ENCODE measurements around the gene SLC15A1. TPM values are rescaled to one million over a fixed set of nuclear protein-coding genes. Genes with fewer than 3 reads are reported as not detected.

Gene SLC15A1
- polyA plus RNA-seq, 1 donor from 2014 or later = not detected

GRCh38 chr13:98781905-98782304, 29.4 kb upstream of the SLC15A1 start:
- Histone ChIP-seq H3F3A (ENCODE audit: insufficient read depth, low read length, poor library complexity, severe bottlenecking) (no peaks in the 10 kb centered on the region), H3K9me3 (ENCODE audit: low read length) (no peaks in the 10 kb centered on the region), H3K79me2 (replicated peaks; ENCODE audit: insufficient read depth, low read length) (no peaks in the 10 kb centered on the region), H3K36me3 (ENCODE audit: insufficient read depth, low read length) (no peaks in the 10 kb centered on the region), H3K4me3 (ENCODE audit: low read length) (no peak overlapping the region), H3K27me3 (ENCODE audit: insufficient read depth, low read depth, low read length) (no peaks in the 10 kb centered on the region), H4K20me1 (ENCODE audit: insufficient read depth) (no peaks in the 10 kb centered on the region), H3K9ac (ENCODE audit: low read length) (no peak overlapping the region), H3K4me2 (ENCODE audit: low read length) (no peak overlapping the region), H2AFZ (ENCODE audit: low read depth, low read length) (no peak overlapping the region), H3K27ac (ENCODE audit: low read length) (no peak overlapping the region), H3K9me2 (ENCODE audit: insufficient read depth, low read length) (no peaks in the 10 kb centered on the region)
- TF ChIP-seq POLR2AphosphoS5 (IDR thresholded peaks at IDR 0.05) = no peak
- TF ChIP-seq EP300 (conservative IDR thresholded peaks at IDR 0.05; ENCODE audit: poor library complexity, severe bottlenecking) = no peak

- Histone ChIP-seq H2AFZ (ENCODE audit: low read depth, low read length) (no peak overlapping the region), H3K27ac (ENCODE audit: low read length) (no peak overlapping the region), H3K27me3 (ENCODE audit: insufficient read depth, low read depth, low read length) (no peaks in the 10 kb centered on the region), H3K36me3 (ENCODE audit: insufficient read depth, low read length) (no peaks in the 10 kb centered on the region), H3K9me2 (ENCODE audit: insufficient read depth, low read length) (no peaks in the 10 kb centered on the region), H4K20me1 (ENCODE audit: insufficient read depth) (no peaks in the 10 kb centered on the region), H3K9ac (ENCODE audit: low read length) (no peak overlapping the region), H3K79me2 (replicated peaks; ENCODE audit: insufficient read depth, low read length) (no peaks in the 10 kb centered on the region), H3K4me3 (ENCODE audit: low read length) (no peak overlapping the region), H3K9me3 (ENCODE audit: low read length) (no peaks in the 10 kb centered on the region), H3F3A (ENCODE audit: insufficient read depth, low read length, poor library complexity, severe bottlenecking) (no peaks in the 10 kb centered on the region), H3K4me2 (ENCODE audit: low read length) (no peak overlapping the region)
- TF ChIP-seq EP300 (conservative IDR thresholded peaks at IDR 0.05; ENCODE audit: poor library complexity, severe bottlenecking) (no peak), POLR2AphosphoS5 (IDR thresholded peaks at IDR 0.05) (no peak), RAD21 (conservative IDR thresholded peaks at IDR 0.05) (no peak), TAF1 (IDR thresholded peaks at IDR 0.05; ENCODE audit: low read depth) (no peak), MXI1 (conservative IDR thresholded peaks at IDR 0.05; ENCODE audit: poor library complexity, severe bottlenecking) (no peak)
Measured at GRCh38 chr13:98781470-98781869, 29.0 kb upstream of the SLC15A1 start.

- H3K27ac ChIP-seq (ENCODE audit: low read length) = no peak overlapping the region
- H3K36me3 ChIP-seq (ENCODE audit: insufficient read depth, low read length) = no peaks in the 10 kb centered on the region
- H3K27me3 ChIP-seq (ENCODE audit: insufficient read depth, low read depth, low read length) = no peaks in the 10 kb centered on the region
- H3K9ac ChIP-seq (ENCODE audit: low read length) = no peak overlapping the region
- H3K9me2 ChIP-seq (ENCODE audit: insufficient read depth, low read length) = no peaks in the 10 kb centered on the region
- H3K4me2 ChIP-seq (ENCODE audit: low read length) = no peak overlapping the region
- no peak overlapping the region for H3K4me3 ChIP-seq (ENCODE audit: low read length)
- H3F3A ChIP-seq (ENCODE audit: insufficient read depth, low read length, poor library complexity, severe bottlenecking) = no peaks in the 10 kb centered on the region
- H3K79me2 ChIP-seq (replicated peaks; ENCODE audit: insufficient read depth, low read length) = no peaks in the 10 kb centered on the region
- no peaks in the 10 kb centered on the region for H4K20me1 ChIP-seq (ENCODE audit: insufficient read depth)
- no peaks in the 10 kb centered on the region for H3K9me3 ChIP-seq (ENCODE audit: low read length)
- no peak for TF ChIP-seq TAF1 (IDR thresholded peaks at IDR 0.05; ENCODE audit: low read depth)
- no peak for TF ChIP-seq CTCF (IDR thresholded peaks at IDR 0.05; ENCODE audit: poor library complexity, severe bottlenecking)
- TF ChIP-seq POLR2AphosphoS5 (IDR thresholded peaks at IDR 0.05) = no peak
- TF ChIP-seq RAD21 (conservative IDR thresholded peaks at IDR 0.05) = no peak
- no peak for TF ChIP-seq EP300 (conservative IDR thresholded peaks at IDR 0.05; ENCODE audit: poor library complexity, severe bottlenecking)
- no peak for TF ChIP-seq MXI1 (conservative IDR thresholded peaks at IDR 0.05; ENCODE audit: poor library complexity, severe bottlenecking)
- TF ChIP-seq, protein P1, sequence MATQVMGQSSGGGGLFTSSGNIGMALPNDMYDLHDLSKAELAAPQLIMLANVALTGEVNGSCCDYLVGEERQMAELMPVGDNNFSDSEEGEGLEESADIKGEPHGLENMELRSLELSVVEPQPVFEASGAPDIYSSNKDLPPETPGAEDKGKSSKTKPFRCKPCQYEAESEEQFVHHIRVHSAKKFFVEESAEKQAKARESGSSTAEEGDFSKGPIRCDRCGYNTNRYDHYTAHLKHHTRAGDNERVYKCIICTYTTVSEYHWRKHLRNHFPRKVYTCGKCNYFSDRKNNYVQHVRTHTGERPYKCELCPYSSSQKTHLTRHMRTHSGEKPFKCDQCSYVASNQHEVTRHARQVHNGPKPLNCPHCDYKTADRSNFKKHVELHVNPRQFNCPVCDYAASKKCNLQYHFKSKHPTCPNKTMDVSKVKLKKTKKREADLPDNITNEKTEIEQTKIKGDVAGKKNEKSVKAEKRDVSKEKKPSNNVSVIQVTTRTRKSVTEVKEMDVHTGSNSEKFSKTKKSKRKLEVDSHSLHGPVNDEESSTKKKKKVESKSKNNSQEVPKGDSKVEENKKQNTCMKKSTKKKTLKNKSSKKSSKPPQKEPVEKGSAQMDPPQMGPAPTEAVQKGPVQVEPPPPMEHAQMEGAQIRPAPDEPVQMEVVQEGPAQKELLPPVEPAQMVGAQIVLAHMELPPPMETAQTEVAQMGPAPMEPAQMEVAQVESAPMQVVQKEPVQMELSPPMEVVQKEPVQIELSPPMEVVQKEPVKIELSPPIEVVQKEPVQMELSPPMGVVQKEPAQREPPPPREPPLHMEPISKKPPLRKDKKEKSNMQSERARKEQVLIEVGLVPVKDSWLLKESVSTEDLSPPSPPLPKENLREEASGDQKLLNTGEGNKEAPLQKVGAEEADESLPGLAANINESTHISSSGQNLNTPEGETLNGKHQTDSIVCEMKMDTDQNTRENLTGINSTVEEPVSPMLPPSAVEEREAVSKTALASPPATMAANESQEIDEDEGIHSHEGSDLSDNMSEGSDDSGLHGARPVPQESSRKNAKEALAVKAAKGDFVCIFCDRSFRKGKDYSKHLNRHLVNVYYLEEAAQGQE (IDR thresholded peaks at IDR 0.05; ENCODE audit: borderline replicate concordance) = no peak
- no peak for TF ChIP-seq SMC3 (conservative IDR thresholded peaks at IDR 0.05; ENCODE audit: poor library complexity)
- TF ChIP-seq EZH2 (IDR thresholded peaks at IDR 0.05; ENCODE audit: borderline replicate concordance, insufficient read depth, low read length, poor library complexity, severe bottlenecking) = no peak
- no peak overlapping the region for H2AFZ ChIP-seq (ENCODE audit: low read depth, low read length)
Measured at GRCh38 chr13:98781045-98781444, 28.6 kb upstream of the SLC15A1 start.

All from neural cell (in vitro differentiated cells).